GM18517 (cell line): ENCODE measurements around the gene BLNK.
"Not testable (repeated sequence)": the region's sequence is repeated elsewhere in the genome, so short reads cannot be mapped to it uniquely, and the experiment has no call there.

ENCODE experiments used
- ATAC-seq: cut with Tn5 transposase; IDR thresholded peaks from one replicate; pipeline ENCODE4 v1.9.1; 2021; ENCODE audit warnings: mild to moderate bottlenecking, moderate library complexity; ENCODE audit not compliant: unreplicated experiment

The BLNK gene

DNA sequence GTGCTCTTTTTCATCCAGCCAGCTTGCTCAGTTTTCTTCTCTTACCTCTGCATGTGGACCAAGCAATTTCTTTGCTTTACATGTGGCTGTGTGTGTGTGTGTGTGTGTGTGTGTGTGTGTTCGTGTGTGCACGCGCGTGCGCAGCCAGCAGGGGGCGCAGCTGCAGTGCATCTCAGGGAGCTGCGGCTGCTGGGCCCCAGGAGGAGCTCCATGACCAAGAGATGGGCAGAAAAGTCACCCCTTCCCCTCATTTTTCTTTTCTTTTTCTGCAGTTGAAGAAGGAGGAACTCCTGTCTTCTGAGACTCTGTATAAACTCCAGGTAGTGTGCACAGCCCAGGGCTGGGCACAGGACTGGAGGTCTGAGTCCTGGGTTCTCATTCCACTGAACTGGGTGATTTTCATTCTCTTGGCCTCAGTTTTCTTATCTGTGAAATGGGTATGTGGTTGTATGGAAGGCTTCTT, 41.8 kb downstream of the BLNK start:
- no peak for ATAC-seq

GRCh38 chr10:96228408-96228994, 42.9 kb downstream of the BLNK start:
- no peak for ATAC-seq

DNA sequence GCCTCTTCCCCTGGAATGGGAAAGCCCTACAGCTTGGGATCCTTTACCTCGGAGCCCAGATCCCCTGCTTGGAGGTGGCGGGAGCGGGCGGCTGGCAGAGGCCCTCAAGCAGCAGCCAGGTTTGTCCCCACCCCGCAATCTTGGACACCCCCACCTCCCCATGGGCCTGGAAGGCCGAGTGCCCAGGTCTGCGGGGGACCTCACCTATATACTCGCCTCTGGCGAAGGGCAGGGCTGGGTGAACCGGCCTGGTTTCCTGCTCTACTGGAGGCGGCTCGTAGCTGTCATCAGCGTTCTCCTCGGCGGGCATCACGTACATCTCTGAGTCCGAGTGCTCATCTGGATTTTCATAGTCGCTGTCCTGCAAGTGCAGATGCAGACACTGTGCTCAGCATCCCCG, 44.2 kb downstream of the BLNK start:
- no peak for ATAC-seq

DNA sequence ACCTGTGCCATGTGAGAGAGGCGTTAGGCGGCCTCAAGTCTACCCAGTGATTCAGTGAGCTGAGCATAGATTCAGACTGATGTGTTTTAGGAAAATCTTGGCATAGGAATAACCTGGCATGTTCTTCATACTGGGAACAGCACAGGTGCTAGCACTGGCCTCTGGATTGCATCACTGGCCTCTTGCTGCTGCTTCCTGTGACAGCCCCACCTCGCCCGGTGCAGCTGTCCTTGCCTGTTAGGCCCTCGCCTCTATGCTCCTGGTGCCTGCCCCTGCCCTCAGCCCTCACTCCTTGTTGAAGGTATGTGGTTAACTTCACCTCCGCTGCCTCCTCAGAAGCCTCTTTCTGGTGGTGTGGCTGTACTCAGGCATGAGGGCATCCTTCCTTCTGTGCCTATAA, 46.2 kb downstream of the BLNK start:
- no peak for ATAC-seq

DNA sequence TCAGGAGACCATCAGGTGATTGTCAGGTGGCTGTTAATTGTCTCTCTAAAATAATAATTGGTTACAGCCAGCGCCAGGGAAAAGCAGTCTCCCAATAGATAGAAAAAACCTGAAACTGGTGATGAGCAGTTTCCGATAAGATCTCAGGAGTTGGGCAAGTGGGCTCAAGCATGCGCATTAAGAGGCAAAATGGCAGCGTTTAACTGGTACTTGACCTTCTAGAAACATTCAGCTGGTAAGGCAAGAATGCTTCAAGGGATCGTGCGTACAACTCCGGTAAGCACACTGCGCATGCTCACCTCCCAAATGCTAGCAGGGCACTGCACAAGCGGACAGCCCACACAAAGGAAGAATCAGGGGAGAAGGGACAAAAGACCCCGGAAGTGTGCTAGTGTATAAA, 48.5 kb downstream of the BLNK start:
- no peak for ATAC-seq

DNA sequence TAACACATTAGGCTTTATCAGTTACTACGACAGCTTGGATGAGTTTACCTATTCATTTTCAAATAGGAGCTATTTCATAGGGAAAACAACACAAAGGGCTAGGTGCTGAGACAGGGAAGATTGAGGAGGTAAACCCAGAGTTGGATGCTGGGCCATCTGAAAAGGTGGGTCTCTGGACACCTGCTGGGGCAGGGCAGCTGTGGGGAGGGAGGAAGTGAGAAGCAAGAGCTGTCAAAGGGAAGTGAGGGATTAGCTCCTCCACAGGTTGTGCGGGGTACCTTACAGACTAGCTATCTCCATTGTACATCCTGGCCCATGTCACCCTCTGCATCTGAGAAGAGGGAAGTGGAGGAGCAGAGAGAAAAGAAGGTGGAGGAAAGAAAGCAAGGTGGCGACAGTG, 48.9 kb downstream of the BLNK start:
- no peak for ATAC-seq

GRCh38 chr10:96218826-96219225, 52.5 kb downstream of the BLNK start:
- no peak for ATAC-seq

DNA sequence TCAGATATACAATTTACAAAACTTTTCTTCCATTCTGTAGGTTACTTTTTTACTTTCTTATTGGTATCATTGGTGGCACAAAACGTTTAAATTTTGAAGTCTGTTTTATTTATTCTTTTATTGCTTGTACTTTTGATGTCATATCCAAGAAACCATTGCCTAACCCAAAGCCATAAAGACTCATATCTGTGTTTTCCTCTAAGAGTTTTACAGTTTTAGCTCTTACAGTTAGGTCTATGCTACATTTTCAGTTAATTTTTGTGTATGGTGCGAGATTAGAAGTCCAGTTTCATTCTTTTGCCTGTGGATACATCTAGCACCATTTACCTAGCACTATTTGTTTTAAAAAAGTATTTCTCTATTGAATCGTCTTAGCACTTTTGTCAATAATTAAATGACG, 53.7 kb downstream of the BLNK start:
- no peak for ATAC-seq

GRCh38 chr10:96216775-96217174, 54.6 kb downstream of the BLNK start:
- ATAC-seq: no peak

DNA sequence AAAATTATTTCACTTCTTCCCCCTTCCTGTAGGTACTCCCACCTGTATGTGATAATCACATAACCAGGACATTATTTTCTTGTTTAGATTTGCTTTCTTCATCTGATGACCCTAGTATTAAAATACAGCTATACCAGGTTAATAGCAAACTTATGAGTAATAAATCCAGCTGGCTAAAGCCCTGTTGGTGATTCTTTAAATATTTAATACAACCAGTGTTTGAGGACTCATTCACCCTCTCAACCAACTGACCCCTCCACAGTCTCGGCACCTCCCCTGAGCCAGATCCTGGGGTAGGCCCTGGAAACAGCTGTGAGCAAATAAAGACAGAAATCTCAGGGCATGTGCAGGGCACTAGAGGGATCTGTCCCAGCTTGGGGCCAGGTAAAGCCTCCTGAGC, 58.5 kb downstream of the BLNK start:
- ATAC-seq: no peak

DNA sequence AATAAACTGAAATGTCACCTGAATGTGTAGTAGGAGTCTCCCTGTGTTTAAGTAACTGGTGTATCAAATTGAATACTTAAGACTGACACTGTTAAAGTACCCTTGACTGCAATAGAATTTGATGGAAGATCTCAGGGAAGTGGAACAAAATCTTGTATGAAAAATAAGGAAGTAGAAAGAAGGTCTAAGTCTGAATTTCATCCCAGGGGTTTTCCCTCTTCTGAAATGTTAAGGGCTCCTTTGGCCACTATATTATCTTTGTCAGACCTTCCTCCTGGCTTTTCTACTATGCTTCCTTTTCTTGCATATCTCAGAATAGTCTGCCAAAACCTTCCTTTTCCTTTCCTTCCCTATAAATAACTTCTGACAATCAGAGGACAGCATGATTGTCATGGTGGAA, 59.6 kb downstream of the BLNK start:
- ATAC-seq: no peak

GRCh38 chr10:96208946-96209345, 62.4 kb downstream of the BLNK start:
- no peak for ATAC-seq

DNA sequence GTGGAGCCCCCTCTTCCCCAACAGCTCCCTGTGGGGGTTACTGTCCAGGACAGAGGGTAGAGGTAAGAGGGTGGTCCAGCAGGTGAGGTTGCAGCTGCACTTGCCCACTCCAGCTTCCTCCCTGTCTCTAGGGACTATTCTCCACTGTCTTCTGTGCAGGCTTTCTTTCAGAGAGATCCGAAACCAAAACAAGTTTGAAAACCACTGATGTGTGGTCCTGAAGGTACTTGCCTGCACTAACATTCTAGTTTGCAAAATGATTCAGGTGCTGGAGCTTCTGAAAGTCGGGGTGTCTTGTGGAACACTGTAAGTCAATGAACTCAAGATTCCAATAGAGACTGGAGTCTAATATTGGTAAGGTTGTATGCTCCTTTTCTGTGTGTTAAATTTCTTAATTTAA, 63.1 kb downstream of the BLNK start:
- no peak for ATAC-seq

GRCh38 chr10:96205580-96205979, 65.8 kb downstream of the BLNK start:
- ATAC-seq: no peak

GRCh38 chr10:96201525-96201924, 69.8 kb downstream of the BLNK start:
- ATAC-seq: no peak

- ATAC-seq: not testable (repeated sequence)
Observed at GRCh38 chr10:96189505-96189904, 81.9 kb downstream of the BLNK start.

DNA sequence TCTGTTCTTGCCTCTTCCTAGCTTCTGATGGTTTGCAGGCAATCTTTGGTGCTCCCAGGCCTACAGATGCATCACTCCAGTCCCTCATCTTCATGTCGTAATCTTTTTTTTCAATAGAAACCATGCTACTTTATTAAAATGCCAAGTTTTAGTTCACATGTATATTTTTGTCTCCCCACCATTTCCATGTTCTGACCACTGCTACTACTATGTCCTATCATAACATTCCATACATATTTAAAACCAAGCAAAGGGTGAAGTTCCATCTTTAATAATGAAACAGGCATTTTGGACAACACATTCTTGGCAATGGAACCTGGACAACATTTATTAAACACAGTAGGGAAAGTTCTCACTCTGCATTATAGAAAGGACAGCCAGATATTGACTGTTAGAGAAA, 82.5 kb downstream of the BLNK start:
- ATAC-seq: no peak

- no peak for ATAC-seq
Observed at GRCh38 chr10:96188421-96188820, 82.9 kb downstream of the BLNK start.

DNA sequence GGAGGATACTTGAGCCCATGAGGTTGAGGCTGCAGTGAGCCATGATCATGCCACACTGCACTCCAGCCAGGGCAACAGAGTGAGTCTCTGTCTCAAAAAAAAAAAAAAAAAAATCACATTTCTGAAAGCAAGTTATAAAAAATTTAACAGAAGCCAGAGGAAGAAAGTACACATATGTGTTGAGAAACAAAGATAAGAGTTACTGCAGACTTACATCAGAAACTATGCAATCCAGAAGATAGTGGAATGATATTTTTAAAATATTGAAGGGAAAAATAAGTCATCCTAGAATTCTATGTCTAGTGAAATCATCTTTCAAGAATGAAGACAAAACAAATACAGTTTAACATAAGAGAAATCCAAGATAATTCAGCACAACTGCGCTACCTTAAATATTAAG, 94.4 kb downstream of the BLNK start:
- no peak for ATAC-seq

DNA sequence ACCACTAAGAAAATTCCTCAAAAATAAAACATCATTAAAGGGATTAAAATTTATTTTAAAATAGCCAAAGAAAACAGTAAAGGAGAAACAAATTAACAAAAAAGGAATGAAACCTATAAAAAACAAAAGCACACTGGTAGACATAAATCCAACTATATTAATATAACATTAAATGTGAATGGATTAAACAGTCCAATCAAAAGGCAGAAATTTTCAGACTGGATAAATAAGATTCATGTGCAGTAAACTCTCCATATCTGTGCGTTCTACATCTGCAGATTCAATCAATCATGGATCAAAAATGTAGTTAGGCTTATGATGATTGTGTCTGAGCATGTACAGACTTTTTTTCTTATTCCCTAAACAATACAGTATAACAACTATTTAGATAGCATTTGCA, 98.7 kb downstream of the BLNK start:
- no peak for ATAC-seq

DNA sequence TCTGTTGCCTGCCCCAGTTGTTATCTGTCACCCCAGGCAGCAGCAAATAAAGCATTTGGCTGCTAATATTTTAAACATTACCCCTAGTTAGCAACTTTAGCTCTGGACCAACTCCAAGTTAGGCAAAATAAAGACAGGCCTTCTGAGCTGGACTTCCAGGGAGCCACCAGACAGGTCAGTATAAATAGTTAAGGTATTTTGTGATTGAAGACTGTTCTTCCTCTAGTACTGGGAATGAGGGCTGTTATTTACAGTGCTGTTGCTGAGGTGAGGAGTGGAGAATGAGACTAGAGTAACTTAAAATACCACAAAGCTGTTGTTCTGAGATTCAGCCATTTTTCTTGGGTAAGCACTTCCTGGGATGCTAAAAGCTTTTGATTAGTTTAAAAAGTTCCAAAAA, 101.1 kb downstream of the BLNK start:
- ATAC-seq: no peak

GRCh38 chr10:96168546-96168945, 102.8 kb downstream of the BLNK start:
- ATAC-seq: no peak

- ATAC-seq: no peak
Observed at GRCh38 chr10:96165726-96166125, 105.6 kb downstream of the BLNK start.

DNA sequence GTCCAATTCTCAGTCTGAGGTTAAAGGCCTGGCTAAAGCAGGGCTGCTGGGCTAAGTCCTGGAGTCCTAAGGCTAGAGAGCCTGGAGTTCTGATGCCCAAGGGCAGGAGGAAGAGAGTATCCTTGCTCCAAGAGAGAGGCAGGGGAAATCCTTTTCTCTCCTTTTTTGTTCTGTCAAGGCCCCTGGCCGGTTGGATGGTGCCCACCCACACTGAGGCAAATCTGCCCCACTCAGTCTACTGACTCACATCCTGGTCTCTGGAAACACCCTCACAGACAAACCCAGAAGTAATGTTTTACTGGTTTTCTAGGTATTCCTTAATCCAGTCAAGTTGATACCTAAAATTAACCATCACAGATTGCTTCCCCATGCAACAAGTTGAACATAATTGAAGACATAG, 118.3 kb downstream of the BLNK start:
- ATAC-seq: no peak
